Stimulated activated CD4-positive, alpha-beta T cell treated with anti-CD3 and anti-CD28 coated beads, Interleukin-1b, Interleukin-23, amount 100 ng/mL, for 24 hours (primary cell): Measurements from ENCODE around the gene SLC24A4.

Source experiments
- DNase-seq, 4 experiments: peaks; one replicate each; pipeline ENCODE4 v3.0.0-alpha.2; 2020; ENCODE audit warnings: low read depth in 4 of 4, low spot score in 1 of 4

SLC24A4 gene

GRCh38 chr14:92472860-92473259 is 149.9 kb downstream of the SLC24A4 start:
- DNase-seq, result no peak

GRCh38 chr14:92473261-92473968 is 150.4 kb downstream of the SLC24A4 start:
- DNase-seq, result no peak

GRCh38 chr14:92473969-92474535 is 151.1 kb downstream of the SLC24A4 start:
- no peak for DNase-seq

- no peak for DNase-seq
Observed at GRCh38 chr14:92475037-92475436, 152.1 kb downstream of the SLC24A4 start.

- no peak for DNase-seq
Observed at GRCh38 chr14:92475451-92476187, 152.7 kb downstream of the SLC24A4 start.

- DNase-seq, result no peak
Observed at GRCh38 chr14:92480856-92481255, 157.9 kb downstream of the SLC24A4 start.

- DNase-seq, result no peak
Observed at GRCh38 chr14:92481386-92481785, 158.4 kb downstream of the SLC24A4 start.

- DNase-seq, result no peak
Observed at GRCh38 chr14:92481811-92482555, 159.0 kb downstream of the SLC24A4 start.

- no peak for DNase-seq
Observed at GRCh38 chr14:92482621-92483319, 159.8 kb downstream of the SLC24A4 start.

- no peak for DNase-seq
Observed at GRCh38 chr14:92484132-92484823, 161.3 kb downstream of the SLC24A4 start.

- DNase-seq, result no peak
Observed at GRCh38 chr14:92486881-92487280, 163.9 kb downstream of the SLC24A4 start.

GRCh38 chr14:92487513-92488133 is 164.7 kb downstream of the SLC24A4 start:
- no peak for DNase-seq

GRCh38 chr14:92489394-92490238 is 166.7 kb downstream of the SLC24A4 start:
- DNase-seq, result no peak

GRCh38 chr14:92490239-92490959 is 167.4 kb downstream of the SLC24A4 start:
- no peak for DNase-seq

GRCh38 chr14:92491782-92492181 is 168.8 kb downstream of the SLC24A4 start:
- no peak for DNase-seq

GRCh38 chr14:92492258-92492657 is 169.3 kb downstream of the SLC24A4 start:
- DNase-seq, result no peak

- no peak for DNase-seq
Observed at GRCh38 chr14:92493024-92493423, 170.1 kb downstream of the SLC24A4 start.

- DNase-seq, result no peak
Observed at GRCh38 chr14:92493492-92493891, 170.5 kb downstream of the SLC24A4 start.
